Progenitor cell of endocrine pancreas (in vitro differentiated cells): ENCODE results near the gene NAV2. TPM values are rescaled to one million over a fixed set of nuclear protein-coding genes. Genes with fewer than 3 reads are reported as not detected.

Experiments used
- DNase-seq: peaks from one replicate; pipeline ENCODE4 v3.0.0; 2021; ENCODE audit warnings: low spot score; ENCODE audit not compliant: unreplicated experiment
- H3K27ac Mint-ChIP-seq: 2 replicates; pipeline ENCODE4 v1.8.0; 2021; ENCODE audit warnings: mild to moderate bottlenecking, moderate library complexity, mixed read lengths
- H3K27me3 Mint-ChIP-seq: 2 replicates; pipeline ENCODE4 v1.8.0; 2021; ENCODE audit warnings: mixed read lengths
- H3K36me3 Mint-ChIP-seq: 2 replicates; pipeline ENCODE4 v1.8.0; 2022; ENCODE audit warnings: mixed read lengths; ENCODE audit not compliant: insufficient read depth
- H3K4me1 Mint-ChIP-seq: 2 replicates; pipeline ENCODE4 v1.8.0; 2021; ENCODE audit warnings: low read depth, mixed read lengths
- H3K4me3 Mint-ChIP-seq: 2 replicates; pipeline ENCODE4 v1.8.0; 2021; ENCODE audit warnings: low read depth, mild to moderate bottlenecking, moderate library complexity, mixed read lengths
- H3K9me3 Mint-ChIP-seq: 2 replicates; pipeline ENCODE4 v1.8.0; 2021; ENCODE audit warnings: low read depth, mixed read lengths
- CTCF ChIP-seq: fragments of 200-600 bp; sonication (generic); IDR thresholded peaks from one replicate; pipeline ENCODE4 v1.5.0; 2021; ENCODE audit warnings: antibody characterized with exemption, mild to moderate bottlenecking; ENCODE audit not compliant: unreplicated experiment
- total RNA-seq: library from RNA; stranded (reverse); gene quantifications from 2 replicates; pipeline ENCODE4 v1.2.1, GENCODE V29; 2021

The NAV2 gene
- total RNA-seq, 1 donor from 2014 or later: 88.3 TPM

GRCh38 chr11:19790831-19791552 is 78.4 kb downstream of the NAV2 start:
- DNase-seq: no peak
- TF ChIP-seq CTCF: no peak
- H3K4me3 Mint-ChIP-seq: no peak overlapping the region
- no peaks in the 10 kb centered on the region for H3K36me3 Mint-ChIP-seq
- no peaks in the 10 kb centered on the region for H3K9me3 Mint-ChIP-seq
- H3K27me3 Mint-ChIP-seq: no peaks in the 10 kb centered on the region
- H3K4me1 Mint-ChIP-seq: peaks cover 14% of the 10 kb centered on the region
- no peak overlapping the region for H3K27ac Mint-ChIP-seq

- no peaks in the 10 kb centered on the region for H3K36me3 Mint-ChIP-seq
- peaks cover 17% of the 10 kb centered on the region for H3K4me1 Mint-ChIP-seq
- H3K27ac Mint-ChIP-seq: no peak overlapping the region
- H3K4me3 Mint-ChIP-seq: no peak overlapping the region
- TF ChIP-seq CTCF: no peak
- no peaks in the 10 kb centered on the region for H3K9me3 Mint-ChIP-seq
- DNase-seq: no peak
- no peaks in the 10 kb centered on the region for H3K27me3 Mint-ChIP-seq
These were observed 79.9 kb downstream of the NAV2 start for GRCh38 chr11:19792510-19792909.

GRCh38 chr11:19793326-19793725 is 80.7 kb downstream of the NAV2 start:
- TF ChIP-seq CTCF: no peak
- Mint-ChIP-seq H3K4me3 (no peak overlapping the region), H3K27me3 (no peaks in the 10 kb centered on the region), H3K9me3 (no peaks in the 10 kb centered on the region), H3K27ac (no peak overlapping the region), H3K36me3 (no peaks in the 10 kb centered on the region), H3K4me1 (peaks cover 16% of the 10 kb centered on the region)
- no peak for DNase-seq

- Mint-ChIP-seq H3K9me3 (no peaks in the 10 kb centered on the region), H3K4me3 (no peak overlapping the region)
- DNase-seq: no peak
These were observed 81.5 kb downstream of the NAV2 start for GRCh38 chr11:19794161-19794560.

GRCh38 chr11:19795082-19795481 is 82.4 kb downstream of the NAV2 start:
- Mint-ChIP-seq H3K4me1 (peaks cover 21% of the 10 kb centered on the region), H3K36me3 (no peaks in the 10 kb centered on the region), H3K4me3 (no peak overlapping the region), H3K27me3 (no peaks in the 10 kb centered on the region), H3K9me3 (no peaks in the 10 kb centered on the region), H3K27ac (no peak overlapping the region)
- TF ChIP-seq CTCF: no peak
- no peak for DNase-seq

More at GRCh38 chr11:19794161-19794560, 81.5 kb downstream of the NAV2 start:
- peaks cover 18% of the 10 kb centered on the region for H3K4me1 Mint-ChIP-seq
- H3K36me3 Mint-ChIP-seq: no peaks in the 10 kb centered on the region
- no peak for TF ChIP-seq CTCF
- H3K27me3 Mint-ChIP-seq: no peaks in the 10 kb centered on the region
- H3K27ac Mint-ChIP-seq: no peak overlapping the region
